Spleen (tissue), 11 donors: ENCODE results near the gene GUCY2F. TPM values are rescaled to one million over a fixed set of nuclear protein-coding genes. Genes with fewer than 3 reads are reported as not detected.
A peak's percentile ranks its signal among the peaks of the same experiment; 100 is the strongest.

ENCODE experiments used
- DNase-seq: peaks from one replicate; pipeline ENCODE4 v3.0.0-alpha.2; 2020
- H3K27ac ChIP-seq, 8 donors: fragments of 200-600 bp; sonication (generic) in 7 of 8; 1 replicate in 4 of 8; 2 replicates in 4 of 8; pipeline versions ENCODE4 v1.5.0 to v1.8.0; 2016 to 2021; ENCODE audit warnings: inconsistent platforms in 4 of 8, mild to moderate bottlenecking in 4 of 8, moderate library complexity in 1 of 8
- H3K27me3 ChIP-seq, 7 donors: fragments of 200-600 bp; sonication (generic) in 6 of 7; replicated peaks in 1 of 7; 1 replicate in 4 of 7; 2 replicates in 3 of 7; pipeline versions ENCODE4 v1.5.0 to v1.8.0; 2016 to 2021; ENCODE audit warnings: inconsistent platforms in 3 of 7, mild to moderate bottlenecking in 1 of 7
- H3K36me3 ChIP-seq, 6 donors: fragments of 200-600 bp; sonication (generic) in 5 of 6; 1 replicate in 4 of 6; 2 replicates in 2 of 6; pipeline versions ENCODE4 v1.5.0 to v1.8.0; 2016 to 2021; ENCODE audit warnings: inconsistent platforms in 2 of 6
- H3K4me1 ChIP-seq, 6 donors: fragments of 200-600 bp; sonication (generic) in 5 of 6; 1 replicate in 3 of 6; 2 replicates in 3 of 6; pipeline versions ENCODE4 v1.5.0 to v1.8.0; 2016 to 2021; ENCODE audit warnings: inconsistent platforms in 3 of 6
- H3K4me3 ChIP-seq, 8 donors: fragments of 200-600 bp; sonication (generic) in 7 of 8; 1 replicate in 4 of 8; 2 replicates in 4 of 8; pipeline versions ENCODE4 v1.5.0 to v1.8.0; 2016 to 2021; ENCODE audit warnings: inconsistent platforms in 4 of 8, mild to moderate bottlenecking in 4 of 8, moderate library complexity in 2 of 8
- H3K9me3 ChIP-seq, 8 donors: fragments of 200-600 bp; sonication (generic) in 7 of 8; 1 replicate in 4 of 8; 2 replicates in 4 of 8; pipeline versions ENCODE4 v1.5.0 to v1.8.0; 2016 to 2021; ENCODE audit warnings: inconsistent platforms in 4 of 8
- POLR2A ChIP-seq, 3 donors: fragments of 450-650 bp; IDR thresholded peaks; one replicate each; pipeline ENCODE4 v1.5.1; 2017; ENCODE audit warnings: antibody characterized with exemption in 3 of 3, mild to moderate bottlenecking in 1 of 3
- POLR2AphosphoS5 ChIP-seq, 3 donors: sonication (generic); formaldehyde crosslinking; IDR thresholded peaks; one replicate each; pipeline ENCODE4 v1.5.1; 2017; ENCODE audit warnings: antibody characterized with exemption in 3 of 3
- WGBS, 5 donors: extraction: QIAGEN DNeasy Blood & Tissue Kit in 3 of 5; methylation state at CpG; one replicate each; pipeline versions ENCODE4 v1.1.5 to v1.1.7; 2013 to 2018; 5-methylcytosine and 5-hydroxymethylcytosine counted together
- intact Hi-C: fragments of 100-400 bp; cut with DNase I; formaldehyde crosslinking; loops from one replicate; pipeline ENCODE4 v1.15.0; 2023; ENCODE audit warnings: low total_unique reads
- polyA plus RNA-seq, 3 donors: library from polyadenylated mRNA; stranded (reverse); fragments of 200-250 nt; gene quantifications; one replicate each; pipeline ENCODE4 v1.2.1, GENCODE V29; 2013
- total RNA-seq, 7 donors: library from RNA; depleted of rRNA in 3 of 7; stranded (reverse); fragments of >200 nt in 3 of 7; fragmentation: NEBNext Ultra II Directional in 4 of 7; extraction: Animal tissue kit (Norgen Biotek cat#: 25700) in 4 of 7; gene quantifications; one replicate each; pipeline versions ENCODE4 v1.1.0 to v1.2.1, GENCODE V29; 2016 to 2021
- TF ChIP-seq, protein P1 (sequence below), 11 experiments: fragments of 200-600 bp in 7 of 11; fragments of 450-650 bp in 4 of 11; sonication (generic) in 4 of 11; IDR thresholded peaks in 8 of 11; conservative IDR thresholded peaks in 3 of 11; 1 replicate in 7 of 11; 2 replicates in 4 of 11; pipeline versions ENCODE4 v1.4.0 to v1.8.0; 2016 to 2021; ENCODE audit warnings: antibody characterized with exemption in 11 of 11, inconsistent platforms in 4 of 11, mild to moderate bottlenecking in 1 of 11
- donor health status: healthy with polysubstance abuse.
- donor health status: DM: no; HTN: no; CAD: no; lungs with moderate emphysema.
- donor health status: DM: no; HTN: no; CAD: no.
- donor health status: Bipolar disorder and iron deficiency.
- donor health status: healthy.
- donor health status: DM: no; HTN: no; CAD: no.
- donor health status: DM: yes; HTN: yes; CAD: no.

The GUCY2F gene
- total and polyA plus RNA-seq, 10 donors: 0.09 to 0.59 TPM; not detected in 8

DNA sequence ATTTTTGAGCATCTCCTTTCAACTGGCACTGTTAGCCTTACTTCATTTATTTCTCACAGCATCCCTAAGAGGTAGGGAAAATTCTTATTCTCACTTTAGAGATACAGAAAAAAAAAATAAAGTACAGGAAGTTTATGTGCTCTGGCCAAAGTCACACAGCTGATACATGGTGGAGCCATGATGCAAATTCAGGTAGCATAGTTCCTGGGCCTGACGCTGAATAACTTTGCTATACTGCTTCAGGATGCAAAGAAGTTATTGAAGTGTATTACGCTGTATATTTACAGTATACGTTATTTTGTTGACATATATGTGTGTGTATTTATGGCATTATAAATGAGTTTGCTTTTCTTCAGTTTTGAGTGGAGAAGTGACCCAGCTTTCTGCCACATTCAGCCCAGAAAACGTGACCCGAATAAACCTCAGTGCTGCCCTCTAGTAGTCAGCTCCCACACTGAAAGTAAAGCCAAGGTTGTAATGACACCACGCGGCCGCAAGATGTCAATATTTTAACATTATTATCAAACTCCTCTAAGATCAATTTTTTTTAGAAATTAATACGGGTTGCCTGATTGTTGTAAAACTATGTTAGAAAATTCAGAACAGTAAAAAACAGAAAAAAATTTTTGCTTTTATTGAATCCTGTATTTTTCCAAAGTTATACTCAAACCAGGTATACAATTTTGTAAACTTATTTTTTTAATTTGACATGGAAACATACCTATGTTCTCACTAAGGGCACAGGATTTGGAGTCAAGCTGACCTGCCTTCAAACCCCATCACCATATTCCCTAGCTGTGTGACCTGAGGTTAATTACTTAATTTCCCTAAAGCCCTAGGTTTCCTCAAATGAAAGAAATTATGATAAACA lies 3.8 kb upstream of the GUCY2F start:
- Histone ChIP-seq H3K4me1 (peaks cover 0 to 17% (median 0%) of the 10 kb centered on the region in 6 donors), H3K27me3 (peaks cover 0 to 10% (median 0%) of the 10 kb centered on the region in 7 donors), H3K27ac (no peak overlapping the region), H3K9me3 (no peaks in the 10 kb centered on the region), H3K36me3 (no peaks in the 10 kb centered on the region), H3K4me3 (no peak overlapping the region)
- TF ChIP-seq POLR2AphosphoS5 (IDR thresholded peaks at IDR 0.05) (no peak), POLR2A (IDR thresholded peaks at IDR 0.05) (no peak)
- TF ChIP-seq, protein P1, sequence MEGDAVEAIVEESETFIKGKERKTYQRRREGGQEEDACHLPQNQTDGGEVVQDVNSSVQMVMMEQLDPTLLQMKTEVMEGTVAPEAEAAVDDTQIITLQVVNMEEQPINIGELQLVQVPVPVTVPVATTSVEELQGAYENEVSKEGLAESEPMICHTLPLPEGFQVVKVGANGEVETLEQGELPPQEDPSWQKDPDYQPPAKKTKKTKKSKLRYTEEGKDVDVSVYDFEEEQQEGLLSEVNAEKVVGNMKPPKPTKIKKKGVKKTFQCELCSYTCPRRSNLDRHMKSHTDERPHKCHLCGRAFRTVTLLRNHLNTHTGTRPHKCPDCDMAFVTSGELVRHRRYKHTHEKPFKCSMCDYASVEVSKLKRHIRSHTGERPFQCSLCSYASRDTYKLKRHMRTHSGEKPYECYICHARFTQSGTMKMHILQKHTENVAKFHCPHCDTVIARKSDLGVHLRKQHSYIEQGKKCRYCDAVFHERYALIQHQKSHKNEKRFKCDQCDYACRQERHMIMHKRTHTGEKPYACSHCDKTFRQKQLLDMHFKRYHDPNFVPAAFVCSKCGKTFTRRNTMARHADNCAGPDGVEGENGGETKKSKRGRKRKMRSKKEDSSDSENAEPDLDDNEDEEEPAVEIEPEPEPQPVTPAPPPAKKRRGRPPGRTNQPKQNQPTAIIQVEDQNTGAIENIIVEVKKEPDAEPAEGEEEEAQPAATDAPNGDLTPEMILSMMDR (IDR thresholded peaks at IDR 0.05 in 8 of 11, conservative IDR thresholded peaks at IDR 0.05 in 3 of 11): peak; percentile 86 to 97 (median 91)
- DNase-seq: peak; percentile 83
- intact Hi-C loops: loop anchor here (5.0 kb wide), 1 partner anchor 147 kb away; no protein-coding TSS in a partner anchor
- 10 to 12% (median 11%) methylated on average over 9 of the region's 9 CpGs for WGBS, 5 donors

DNA sequence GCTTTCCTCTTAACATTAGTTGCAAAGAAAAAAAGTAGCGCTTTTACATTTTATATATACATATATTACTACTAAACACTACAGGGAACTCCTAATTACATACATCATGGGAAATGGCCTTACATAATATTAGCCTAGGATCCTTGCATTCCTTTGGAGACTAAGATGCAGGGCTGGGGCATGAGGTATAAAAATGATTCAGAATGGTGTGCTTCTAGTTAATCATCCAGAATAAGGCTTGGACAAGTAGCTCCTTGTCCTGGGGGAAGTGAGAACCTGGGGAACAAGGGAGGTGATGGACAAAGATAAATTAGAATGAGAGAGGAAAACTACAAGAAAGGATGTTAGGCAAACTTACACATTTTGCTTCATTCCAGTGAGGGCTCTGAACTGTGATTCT lies 3.0 kb upstream of the GUCY2F start:
- Histone ChIP-seq H3K4me3 (no peak overlapping the region), H3K9me3 (no peaks in the 10 kb centered on the region), H3K36me3 (no peaks in the 10 kb centered on the region), H3K27me3 (peaks cover 0 to 10% (median 0%) of the 10 kb centered on the region in 7 donors), H3K4me1 (peaks cover 0 to 17% (median 0%) of the 10 kb centered on the region in 6 donors), H3K27ac (no peak overlapping the region)
- TF ChIP-seq, protein P1 (IDR thresholded peaks at IDR 0.05 in 8 of 11, conservative IDR thresholded peaks at IDR 0.05 in 3 of 11): no peak
- TF ChIP-seq POLR2AphosphoS5 (IDR thresholded peaks at IDR 0.05): no peak
- no peak for TF ChIP-seq POLR2A (IDR thresholded peaks at IDR 0.05)
- DNase-seq: no peak
- WGBS, 5 donors: 83 to 100% (median 89%) methylated on average over 1 of the region's 1 CpG
- intact Hi-C loops: loop anchor here (5.0 kb wide), 1 partner anchor 147 kb away; no protein-coding TSS in a partner anchor

DNA sequence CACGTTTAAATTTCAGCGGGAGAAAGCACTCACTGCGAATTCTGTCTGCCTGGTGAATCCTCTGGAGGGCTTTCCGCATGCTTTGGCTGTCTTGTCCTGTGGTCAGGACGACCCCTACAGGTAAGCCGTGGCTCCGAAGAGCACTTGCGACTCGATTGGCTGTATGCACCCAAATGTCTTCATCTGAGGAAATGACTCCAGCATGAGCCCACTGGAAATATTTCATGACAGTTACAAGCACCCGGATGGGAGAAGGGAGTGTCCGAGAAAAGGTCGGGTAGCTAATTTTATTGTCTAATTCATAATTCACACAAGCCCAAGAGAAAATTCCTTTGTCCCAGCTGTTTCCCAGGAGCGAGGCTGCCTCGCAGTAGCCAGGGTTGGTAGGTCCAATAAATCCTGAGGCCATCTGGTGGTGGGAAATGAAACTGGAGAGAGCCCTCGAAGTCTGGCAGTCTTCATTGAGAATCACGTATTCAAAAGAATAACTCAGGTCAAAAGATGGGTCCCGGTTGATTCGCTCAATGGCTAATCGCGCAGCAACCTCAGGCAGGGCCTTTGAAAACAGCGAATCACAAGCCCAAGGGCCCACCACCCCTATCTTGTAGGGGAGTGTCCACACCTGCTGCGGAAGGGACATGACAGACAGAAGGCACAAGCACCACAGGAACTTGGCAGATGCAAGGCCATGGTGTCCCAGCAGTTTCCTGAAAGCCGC lies 6.6 kb downstream of the GUCY2F start:
- H3K4me3 ChIP-seq: peak overlapping the region in 2 of 8 donors; percentile 8 to 29
- no peaks in the 10 kb centered on the region for H3K4me1 ChIP-seq
- H3K9me3 ChIP-seq: no peaks in the 10 kb centered on the region
- H3K27ac ChIP-seq: no peak overlapping the region
- no peak for DNase-seq
- intact Hi-C loops: no loop called here
- 2 to 30% (median 12%) methylated on average over 13 to 23 of the region's 23 CpGs for WGBS, 5 donors
- peaks cover 0 to 22% (median 11%) of the 10 kb centered on the region in 7 donors for H3K27me3 ChIP-seq
- H3K36me3 ChIP-seq: no peaks in the 10 kb centered on the region
- TF ChIP-seq POLR2A (IDR thresholded peaks at IDR 0.05): no peak
- TF ChIP-seq, protein P1 (IDR thresholded peaks at IDR 0.05 in 8 of 11, conservative IDR thresholded peaks at IDR 0.05 in 3 of 11): peak in 7 of 11 experiments; percentile 12 to 47 (median 36)
